Colon (tissue), 2 donors: ENCODE data around the gene RFPL4A.
"Not testable (repeated sequence)": the region's sequence is repeated elsewhere in the genome, so short reads cannot be mapped to it uniquely, and the experiment has no call there.

ENCODE experiments used
- FAIRE-seq: peaks from 2 replicates; lab custom pipeline; 2012; peaks lifted over from hg19 to GRCh38; lab: Jason Lieb, UNC
- donor health status: control.
- donor health status: control.

RFPL4A gene

DNA sequence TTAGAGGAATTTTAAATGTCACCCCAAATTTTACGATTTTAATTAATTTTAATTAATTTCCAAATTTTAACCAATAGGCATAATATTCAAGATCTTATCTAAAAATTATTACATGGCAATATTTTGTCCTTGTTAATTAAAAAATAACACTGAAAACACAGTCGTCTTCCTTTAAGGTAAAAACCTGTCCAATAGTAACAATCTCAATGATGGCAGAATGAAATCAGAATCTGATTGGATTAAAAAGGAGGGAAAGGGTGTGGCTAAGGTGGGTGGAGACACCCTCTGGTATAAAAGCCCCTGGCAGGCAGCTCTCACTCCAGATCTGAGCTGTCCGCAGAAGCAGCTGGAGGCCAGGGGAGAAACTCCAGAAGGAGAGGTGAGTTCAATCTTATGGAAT lies at the start of gene RFPL4A:
Gene RFPL4A, plus strand, starts transcription at position 301 of the 400 bp plus-strand sequence. CDS start 2,704 bp downstream, outside the sequence.
- not testable (repeated sequence) for FAIRE-seq

DNA sequence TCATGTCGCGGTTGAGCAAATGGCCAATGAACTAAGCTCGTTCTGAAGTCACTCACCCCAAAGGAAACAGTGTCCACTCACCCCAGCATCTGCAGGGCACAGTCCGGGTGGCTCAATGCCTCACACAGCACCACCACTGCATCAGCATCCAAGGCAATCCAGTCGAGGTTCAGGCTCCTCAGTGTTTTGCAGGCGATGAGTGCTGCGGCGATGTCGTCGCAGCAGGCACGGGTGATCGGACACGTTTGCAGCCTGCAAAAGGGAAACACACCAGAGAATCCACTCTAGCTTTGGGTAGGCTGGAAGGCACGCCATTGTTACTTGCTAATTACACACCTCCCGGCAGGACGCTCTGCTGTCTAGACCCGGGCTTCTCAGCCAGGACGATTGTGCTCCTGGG lies 47.2 kb upstream of the RFPL4A start:
- no peak for FAIRE-seq

DNA sequence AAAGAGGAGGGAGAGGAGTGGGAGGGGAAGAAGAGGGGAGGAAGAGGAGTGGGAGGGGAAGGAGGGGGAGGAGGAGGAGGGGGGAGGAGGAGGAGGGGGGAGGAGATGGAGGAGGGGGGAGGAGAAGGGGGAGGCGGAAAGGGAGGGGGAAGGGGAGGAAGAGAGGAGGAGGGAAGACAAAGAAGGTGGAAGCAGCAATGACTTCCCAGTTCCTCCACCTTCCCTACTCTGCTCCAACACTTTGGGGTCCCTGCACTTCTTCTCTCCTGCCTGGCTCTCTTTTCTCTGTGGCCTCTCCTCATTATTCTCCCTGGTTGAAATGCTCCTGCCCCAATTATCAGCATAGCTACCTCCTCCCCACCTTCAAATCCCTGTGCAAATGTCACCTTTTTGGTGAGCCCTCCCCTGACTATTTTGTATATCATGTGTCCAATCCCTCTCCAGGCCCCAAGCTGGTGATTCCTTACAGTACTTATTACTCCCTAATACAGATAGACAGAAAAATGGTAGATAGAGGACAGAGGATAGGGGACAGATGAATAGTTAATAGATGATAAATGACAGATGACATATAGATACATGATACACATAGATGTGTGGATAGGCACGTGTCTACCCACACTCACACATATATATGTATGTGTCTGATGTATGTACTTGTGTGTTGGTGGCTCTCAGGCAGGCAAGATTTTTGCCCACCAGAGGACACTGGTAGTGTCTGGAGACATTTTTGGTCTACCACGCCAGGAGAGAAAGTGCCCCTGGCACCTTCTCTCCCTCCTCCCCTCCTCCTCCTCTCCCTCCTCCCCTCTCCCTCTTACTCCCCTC lies 45.9 kb upstream of the RFPL4A start:
- FAIRE-seq = no peak

DNA sequence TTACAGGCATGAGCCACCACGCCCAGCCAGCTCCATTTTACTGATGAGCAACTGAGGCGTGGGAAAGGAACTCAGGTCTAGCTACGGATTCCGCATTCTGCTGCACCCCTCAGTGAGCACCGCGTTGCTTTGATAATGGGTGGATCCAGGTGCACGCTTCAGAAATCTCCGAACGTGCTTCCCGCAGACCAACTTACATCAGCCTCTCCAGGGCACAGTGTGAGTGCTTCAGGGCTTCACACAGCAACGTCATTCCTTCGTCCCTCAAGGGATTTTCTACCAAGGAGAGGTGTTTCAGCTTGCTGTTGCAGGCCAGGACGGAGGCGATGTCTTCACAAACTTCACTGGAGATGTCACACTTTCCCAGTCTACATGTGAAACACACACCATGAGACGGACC lies 42.4 kb upstream of the RFPL4A start:
- FAIRE-seq = no peak

DNA sequence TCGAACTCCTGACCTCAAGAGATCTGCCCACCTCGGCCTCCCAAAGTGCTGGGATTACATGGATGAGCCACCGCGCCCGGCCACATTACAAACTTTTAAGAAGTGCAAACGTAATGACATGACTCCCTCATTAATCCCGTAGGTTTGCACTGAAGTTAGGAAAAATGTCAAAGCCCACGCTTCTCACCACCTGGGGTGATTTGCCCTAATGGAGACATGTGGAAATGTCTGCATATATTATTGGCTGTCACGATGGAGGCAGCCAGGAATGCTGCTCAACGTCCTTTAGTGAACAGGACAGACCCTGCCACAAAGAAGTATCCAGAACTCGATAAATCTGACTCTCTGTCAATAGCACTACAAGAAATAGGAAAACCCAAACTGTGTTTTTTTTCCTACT lies 41.6 kb upstream of the RFPL4A start:
- FAIRE-seq = no peak

DNA sequence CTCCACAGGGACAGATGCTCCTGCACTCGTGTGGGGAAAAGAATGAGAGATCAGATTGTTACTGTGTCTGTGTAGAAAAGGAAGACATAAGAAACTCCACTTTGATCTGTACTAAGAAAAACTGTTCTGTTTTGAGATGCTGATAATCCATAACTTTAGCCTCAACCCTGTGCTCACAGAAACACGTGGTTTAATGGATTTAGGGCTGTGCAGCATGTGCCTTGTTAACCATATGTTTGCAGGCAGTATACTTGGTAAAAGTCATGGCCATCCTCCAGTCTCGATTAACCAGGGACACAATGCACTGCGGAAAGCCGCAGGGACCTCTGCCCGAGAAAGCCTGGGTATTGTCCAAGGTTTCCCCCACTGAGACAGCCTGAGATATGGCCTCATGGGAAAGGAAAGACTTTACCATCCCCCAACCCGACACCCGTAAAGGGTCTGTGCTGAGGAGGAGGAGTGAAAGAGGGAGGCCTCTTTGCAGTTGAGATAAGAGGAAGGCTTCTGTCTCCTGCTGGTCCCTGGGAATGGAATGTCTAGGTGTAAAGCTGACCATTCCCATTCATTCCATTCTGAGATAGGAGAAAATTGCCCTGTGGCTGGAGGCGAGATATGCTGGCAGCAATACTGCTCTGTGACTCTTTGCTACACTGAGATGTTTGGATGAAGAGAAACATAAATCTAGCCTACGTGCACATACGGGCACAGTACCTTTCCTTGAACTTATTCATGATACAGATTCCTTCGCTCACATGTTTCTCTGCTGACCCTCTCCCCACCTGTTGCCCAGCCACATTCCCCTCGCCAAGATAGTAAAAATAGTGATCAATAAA lies 40.8 kb upstream of the RFPL4A start:
- FAIRE-seq = not testable (repeated sequence)

DNA sequence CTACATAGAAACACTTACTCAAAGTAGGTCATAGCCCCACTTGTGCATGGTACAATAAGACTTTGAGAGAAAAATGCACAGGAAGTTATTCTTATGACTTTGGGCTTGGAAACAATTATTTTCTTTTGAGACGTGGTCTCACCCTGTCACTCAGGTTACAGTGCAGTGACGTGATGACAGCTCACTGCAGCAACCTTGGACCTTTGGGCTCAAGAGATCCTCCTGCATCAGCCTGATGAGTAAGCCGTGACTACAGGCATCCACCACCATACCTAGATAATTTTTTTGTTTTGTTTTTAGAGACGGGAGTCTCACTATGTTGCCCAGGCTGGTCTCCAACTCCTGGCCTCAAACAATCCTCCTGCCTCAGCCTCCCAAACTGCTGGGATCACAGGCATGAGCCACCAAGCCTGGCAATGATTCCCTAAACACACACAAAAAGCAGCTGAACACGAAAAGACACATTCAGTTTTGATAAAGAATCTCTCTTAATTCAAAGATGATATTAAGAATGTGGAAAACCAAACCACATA lies 38.6 kb upstream of the RFPL4A start:
- no peak for FAIRE-seq

DNA sequence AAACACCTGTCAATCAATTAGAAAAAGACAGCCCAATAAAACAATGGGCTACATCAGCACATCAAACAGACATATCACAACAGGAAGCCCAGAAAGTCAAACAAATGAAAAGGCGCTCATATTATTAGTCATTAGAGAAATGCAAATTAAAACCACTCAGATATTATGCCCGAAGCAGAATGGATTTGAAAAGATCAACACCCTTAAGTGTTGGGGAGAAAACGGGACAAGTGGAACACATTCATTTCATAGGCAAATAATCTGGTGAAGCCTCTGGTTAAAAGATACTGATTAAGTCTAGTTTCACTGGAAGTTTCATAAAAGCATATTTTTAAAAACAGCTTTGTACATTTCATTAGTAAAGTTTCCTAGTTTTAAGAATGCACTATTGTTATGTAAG lies 38.1 kb upstream of the RFPL4A start:
- no peak for FAIRE-seq

DNA sequence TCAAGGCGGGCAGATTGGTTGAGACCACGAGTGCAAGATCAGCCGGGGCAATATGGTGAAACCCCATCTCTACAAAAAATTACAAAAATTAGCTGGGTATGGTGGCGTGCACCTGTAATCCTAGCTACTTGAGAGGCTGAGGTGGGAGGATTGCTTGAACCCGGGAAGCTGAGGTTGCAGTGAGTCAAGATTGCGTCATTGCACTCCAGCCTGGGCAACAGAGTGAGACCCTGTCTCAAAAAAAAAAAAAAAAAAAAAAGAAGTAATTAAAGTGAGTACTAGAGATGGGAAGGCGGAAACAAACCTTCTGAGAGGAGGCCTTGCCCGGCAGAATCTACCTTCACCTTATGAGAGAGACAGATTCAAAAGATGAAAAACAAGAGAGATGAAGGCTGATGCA lies 35.4 kb upstream of the RFPL4A start:
- FAIRE-seq = no peak

DNA sequence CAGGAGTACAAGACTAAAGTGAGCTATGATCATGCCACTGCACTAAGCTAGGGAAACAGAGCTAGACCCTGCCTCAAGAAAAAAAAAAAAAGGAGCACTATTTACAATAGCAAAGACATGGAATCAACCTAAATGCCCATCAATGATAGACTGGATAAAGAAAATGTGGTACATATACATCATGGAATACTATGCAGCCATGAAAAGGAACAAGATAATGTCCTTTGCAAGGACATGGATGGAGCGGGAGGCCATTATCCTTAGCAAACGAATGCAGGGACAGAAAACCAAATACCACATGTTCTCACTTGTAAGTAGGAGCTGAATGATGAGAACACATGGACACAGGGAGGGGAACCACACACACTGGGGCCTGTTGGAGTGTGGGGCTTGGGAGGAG lies 28.5 kb upstream of the RFPL4A start:
- FAIRE-seq = not testable (repeated sequence)

DNA sequence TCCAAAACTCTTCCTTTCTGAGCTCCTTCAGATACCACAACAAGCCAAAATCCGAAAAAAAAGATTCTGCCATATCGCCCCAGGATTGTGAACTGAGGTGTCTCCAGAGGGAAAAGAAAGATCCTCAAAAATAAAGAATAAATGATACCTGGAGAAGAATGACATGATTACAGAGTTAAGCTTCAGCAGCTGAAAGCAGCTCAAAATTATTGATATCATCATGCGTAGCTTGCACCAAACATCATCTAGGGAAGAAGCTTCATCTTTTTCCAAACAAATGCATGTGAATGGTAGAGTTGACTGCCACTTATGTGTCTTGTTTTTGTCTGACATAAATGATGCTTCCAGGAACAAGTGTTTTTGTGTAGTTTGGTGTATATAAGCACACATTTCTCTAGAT lies 20.6 kb upstream of the RFPL4A start, which contains the start of gene NLRP9:
Gene NLRP9, minus strand, starts transcription at position 101 of the 400 bp plus-strand sequence. Its CDS starts 28 bp downstream, at position 73.
- FAIRE-seq = no peak

DNA sequence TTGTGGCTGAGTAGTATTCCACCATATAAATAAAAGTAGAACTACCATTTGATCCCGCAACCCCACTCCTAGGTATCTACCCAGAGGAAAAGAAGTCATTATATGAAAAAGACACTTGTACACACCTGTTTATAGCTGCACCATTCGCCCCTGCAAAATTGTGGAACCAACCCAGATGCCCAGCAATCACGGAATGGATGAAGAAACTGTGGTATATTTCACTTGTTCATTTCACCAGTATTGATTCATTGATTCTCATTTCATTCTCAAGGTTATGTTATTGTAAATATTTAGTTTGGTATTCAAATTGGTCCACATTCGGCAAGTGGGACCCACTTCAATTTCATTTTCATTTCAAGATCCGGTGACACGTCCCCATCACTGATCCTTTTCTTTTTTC lies 8.2 kb upstream of the RFPL4A start:
- no peak for FAIRE-seq

DNA sequence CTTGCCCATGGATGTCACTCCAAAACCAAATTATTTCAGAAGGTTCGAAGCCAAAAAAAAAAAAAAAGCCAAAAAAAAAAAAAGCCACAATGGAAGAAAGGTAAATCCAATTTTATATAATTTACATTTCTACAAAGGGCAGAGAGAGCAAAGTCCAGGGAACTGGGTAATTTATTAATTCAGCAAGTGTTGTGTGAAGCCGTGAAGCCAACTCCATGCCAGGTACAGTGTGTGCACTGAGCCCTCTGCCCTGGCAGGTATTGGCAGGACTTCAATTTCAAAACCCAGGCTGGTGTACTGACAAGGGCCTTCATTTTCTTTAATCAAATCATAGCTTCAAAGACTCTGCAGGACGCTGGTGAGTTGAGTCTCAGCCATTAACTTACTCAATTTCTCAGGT lies 5.5 kb upstream of the RFPL4A start:
- no peak for FAIRE-seq

DNA sequence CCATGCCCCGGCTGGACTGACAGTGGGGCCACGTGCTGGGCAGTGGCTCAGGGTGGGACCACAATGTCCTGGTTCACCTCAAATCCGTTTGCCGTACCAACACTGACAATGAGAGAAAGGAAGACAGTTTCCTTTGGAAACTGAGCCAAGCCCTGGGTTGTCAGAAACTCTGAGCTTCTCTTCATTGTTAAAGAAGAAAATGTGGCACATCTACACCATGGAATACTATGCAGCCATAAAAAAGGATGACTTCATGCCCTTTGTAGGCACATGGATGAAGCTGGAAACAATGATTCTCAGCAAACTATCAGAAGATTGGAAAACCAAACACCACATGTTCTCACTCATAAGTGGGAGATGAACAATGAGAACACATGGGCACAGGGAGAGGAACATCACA lies 2.1 kb upstream of the RFPL4A start:
- not testable (repeated sequence) for FAIRE-seq

DNA sequence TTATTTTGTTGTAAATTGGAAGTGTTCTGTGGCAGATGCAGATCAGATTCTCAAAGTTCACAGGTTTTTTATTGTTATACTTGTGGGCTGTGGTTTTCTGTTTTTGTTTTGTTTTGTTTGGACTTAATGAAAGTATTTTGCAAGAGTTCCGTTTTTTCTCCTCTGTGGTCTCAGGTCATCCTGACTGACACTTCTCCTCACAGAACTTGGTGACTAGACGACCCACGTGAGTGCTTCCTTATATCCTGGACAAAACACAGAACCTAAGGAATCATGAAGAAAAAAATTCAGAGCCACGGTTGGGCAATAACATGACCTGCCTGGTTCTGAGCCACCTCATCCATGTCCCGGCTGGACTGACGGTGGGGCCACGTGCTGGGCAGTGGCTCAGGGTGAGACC lies 7.6 kb downstream of the RFPL4A start:
- FAIRE-seq = no peak

DNA sequence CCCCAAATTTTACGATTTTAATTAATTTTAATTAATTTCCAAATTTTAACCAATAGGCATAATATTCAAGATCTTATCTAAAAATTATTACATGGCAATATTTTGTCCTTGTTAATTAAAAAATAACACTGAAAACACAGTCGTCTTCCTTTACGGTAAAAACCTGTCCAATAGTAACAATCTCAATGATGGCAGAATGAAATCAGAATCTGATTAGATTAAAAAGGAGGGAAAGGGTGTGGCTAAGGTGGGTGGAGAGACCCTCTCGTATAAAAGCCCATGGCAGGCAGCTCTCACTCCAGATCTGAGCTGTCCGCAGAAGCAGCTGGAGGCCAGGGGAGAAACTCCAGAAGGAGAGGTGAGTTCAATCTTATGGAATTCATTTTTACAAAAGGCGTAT lies 9.9 kb downstream of the RFPL4A start, which contains the start of gene RFPL4AL1:
Gene RFPL4AL1, plus strand, starts transcription at position 301 of the 400 bp plus-strand sequence. CDS start 2,687 bp downstream, outside the sequence.
- not testable (repeated sequence) for FAIRE-seq

DNA sequence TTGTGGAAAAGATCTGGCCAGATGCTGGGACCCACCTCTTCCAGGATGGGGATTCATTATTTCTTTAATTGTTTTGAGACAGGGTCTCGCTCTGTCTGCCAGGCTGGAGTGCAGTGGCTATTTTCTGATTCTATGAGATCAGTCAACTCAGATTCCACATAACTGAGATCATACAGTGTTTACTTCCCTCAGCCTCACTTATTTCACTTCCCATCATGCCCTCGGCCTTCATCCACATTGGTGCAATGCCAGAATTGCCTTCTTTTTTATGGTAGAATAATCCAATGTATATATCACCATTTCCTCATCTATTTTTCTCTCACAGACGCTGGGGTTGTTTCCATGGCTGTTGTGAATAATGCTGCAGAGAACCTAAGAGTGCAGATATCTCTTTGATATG lies 10.7 kb downstream of the RFPL4A start:
- FAIRE-seq = not testable (repeated sequence)

DNA sequence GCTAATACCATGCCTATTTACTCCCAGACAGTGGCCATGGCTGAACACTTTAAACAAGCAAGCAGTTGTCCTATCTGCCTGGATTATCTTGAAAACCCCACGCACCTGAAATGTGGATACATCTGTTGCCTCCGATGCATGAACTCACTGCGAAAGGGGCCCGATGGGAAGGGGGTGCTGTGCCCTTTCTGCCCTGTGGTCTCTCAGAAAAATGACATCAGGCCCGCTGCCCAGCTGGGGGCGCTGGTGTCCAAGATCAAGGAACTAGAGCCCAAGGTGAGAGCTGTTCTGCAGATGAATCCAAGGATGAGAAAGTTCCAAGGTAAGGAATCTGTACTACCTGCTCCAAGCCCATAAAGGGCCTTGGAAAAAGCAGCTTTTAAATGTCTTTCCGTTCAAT lies 18.6 kb downstream of the RFPL4A start:
- FAIRE-seq = no peak

DNA sequence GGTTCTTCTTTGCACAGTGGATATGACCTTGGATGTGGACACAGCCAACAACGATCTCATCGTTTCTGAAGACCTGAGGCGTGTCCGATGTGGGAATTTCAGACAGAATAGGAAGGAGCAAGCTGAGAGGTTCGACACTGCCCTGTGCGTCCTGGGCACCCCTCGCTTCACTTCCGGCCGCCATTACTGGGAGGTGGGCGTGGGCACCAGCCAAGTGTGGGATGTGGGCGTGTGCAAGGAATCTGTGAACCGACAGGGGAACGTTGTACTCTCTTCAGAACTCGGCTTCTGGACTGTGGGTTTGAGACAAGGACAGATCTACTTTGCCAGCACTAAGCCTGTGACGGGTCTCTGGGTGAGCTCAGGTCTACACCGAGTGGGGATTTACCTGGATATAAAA lies 19.4 kb downstream of the RFPL4A start:
- no peak for FAIRE-seq

DNA sequence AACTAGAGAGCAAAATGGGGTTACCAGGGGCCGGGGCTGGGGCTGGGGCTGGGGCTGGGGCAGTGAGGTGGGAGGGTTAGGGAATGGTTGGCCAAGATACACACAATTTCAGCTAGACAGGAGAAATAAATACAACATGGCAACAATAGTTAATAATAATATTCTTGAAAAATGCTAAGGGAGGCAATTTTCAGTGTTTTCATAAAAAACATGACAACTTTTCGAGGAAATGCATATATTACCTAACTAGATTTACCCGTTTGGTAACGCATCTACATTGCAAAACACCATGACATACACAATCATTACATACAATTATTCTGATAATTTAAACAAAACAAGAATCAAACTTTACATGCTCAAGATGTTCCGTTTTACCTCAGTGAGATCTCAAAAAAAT lies 22.2 kb downstream of the RFPL4A start:
- no peak for FAIRE-seq

DNA sequence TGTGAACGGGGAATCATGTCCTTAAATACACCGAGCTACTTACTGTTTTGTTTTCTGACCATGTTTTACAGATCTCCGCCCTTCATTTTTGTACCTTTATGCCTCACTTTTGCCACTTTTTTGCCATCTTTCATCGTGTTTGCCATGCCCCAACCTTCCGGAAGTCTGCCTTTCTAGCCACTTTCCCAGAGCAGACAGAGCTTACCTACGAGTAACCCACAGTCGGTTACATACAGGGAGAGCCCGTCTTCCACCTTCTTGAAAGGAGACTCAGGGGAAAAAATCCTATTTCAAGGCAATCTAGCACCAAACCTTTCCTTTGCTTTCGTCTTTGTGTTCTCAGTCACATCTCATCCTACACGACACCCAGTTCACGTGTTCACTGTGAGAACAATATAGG lies 36.1 kb downstream of the RFPL4A start:
- FAIRE-seq = no peak

DNA sequence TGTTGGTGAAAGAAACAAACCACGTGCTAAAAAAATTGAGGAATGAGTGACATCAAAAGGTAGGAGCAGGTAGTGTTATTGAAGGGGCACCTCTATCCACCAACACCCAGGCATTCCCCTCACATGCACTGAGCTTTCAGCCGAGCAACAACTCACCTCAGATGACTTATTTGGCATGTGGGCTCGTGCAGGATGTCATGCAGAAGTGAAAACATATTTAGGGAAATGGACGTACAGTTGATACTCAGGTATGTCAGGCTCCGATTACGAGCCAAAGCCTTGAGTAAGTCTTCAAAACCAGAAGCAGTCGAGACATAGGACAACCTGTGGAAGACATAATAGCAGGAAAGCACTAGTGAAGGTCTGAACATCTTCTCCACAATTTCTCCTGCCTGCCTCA lies 42.5 kb downstream of the RFPL4A start:
- FAIRE-seq = no peak

DNA sequence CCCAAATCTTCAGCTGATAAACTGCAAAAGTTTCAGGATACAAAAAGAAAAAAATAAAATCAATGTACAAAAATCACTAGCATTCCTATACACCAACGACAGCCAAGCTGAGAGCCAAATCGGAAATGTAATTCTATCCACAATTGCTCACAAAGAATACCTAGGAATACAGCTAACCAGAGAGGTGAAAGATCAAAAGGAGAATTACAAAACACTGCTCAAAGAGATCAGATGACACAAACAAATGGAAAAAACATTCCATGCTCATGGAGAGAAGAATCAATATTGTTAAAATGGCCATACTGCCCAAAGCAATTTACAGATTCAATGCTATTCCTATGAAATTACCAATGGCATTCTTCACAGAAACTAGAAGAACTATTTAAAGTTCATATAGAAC lies 43.4 kb downstream of the RFPL4A start:
- no peak for FAIRE-seq
